ENCODE measurements around the gene ABCF1. TPM values are rescaled to one million over a fixed set of nuclear protein-coding genes. Genes with fewer than 3 reads are reported as not detected.

ABCF1 gene
- total and polyA plus RNA-seq, 2 of the 8 experiments (the other 6 are each of a cell fraction or from before 2014, with no cell fraction given): 48.8 to 123 TPM

DNA sequence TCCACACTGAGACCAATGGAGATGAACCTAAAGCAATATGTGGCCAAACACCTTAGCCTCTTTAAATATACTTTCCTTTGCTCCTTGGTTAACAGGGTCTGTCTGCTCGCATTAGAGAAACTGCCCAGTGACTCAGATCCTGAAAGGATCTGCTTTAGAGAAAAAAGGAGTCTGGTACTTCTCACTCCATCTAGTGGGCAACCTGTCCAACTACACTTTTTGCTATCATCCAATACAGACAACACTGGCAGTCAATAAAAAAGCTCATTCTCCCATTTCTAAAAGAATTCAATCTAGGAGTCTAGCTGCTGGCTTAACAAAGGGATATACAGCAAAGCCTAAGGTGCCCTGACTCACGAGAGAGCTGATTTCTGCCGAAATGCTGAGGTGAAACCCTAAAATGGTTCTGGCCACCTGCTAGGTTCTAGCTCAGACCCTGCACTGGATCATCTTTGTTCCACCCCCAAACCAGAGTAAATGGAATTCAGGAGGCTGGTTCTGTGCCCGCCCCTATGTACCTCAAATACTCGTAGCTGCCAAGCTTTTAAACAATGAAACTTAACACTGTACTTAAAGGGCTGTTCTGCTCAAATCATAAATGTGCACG lies 26.5 kb upstream of the ABCF1 start:
- Histone ChIP-seq H3K23ac (ENCODE audit: insufficient read length) (no peak overlapping the region), H3K9ac (replicated peaks in 1 of 4; ENCODE audit: extremely low read depth in 1 of 4, low read depth in 3 of 4, low read length in 3 of 4) (no peak overlapping the region), H2BK120ac (replicated peaks; ENCODE audit: low read depth, low read length) (no peak overlapping the region), H2BK15ac (ENCODE audit: low read length) (no peak overlapping the region), H4K8ac (ENCODE audit: extremely low read depth, insufficient read depth, low read length) (no peak overlapping the region), H3K14ac (ENCODE audit: insufficient read length) (no peak overlapping the region), H2AK5ac (ENCODE audit: low read depth, low read length) (no peak overlapping the region), H4K5ac (ENCODE audit: insufficient read length, low read depth, low read length) (no peak overlapping the region), H3K79me2 (ENCODE audit: control insufficient read depth in 1 of 2, insufficient read depth in 2 of 2, low read length in 2 of 2) (no peaks in the 10 kb centered on the region), H3K27ac (ENCODE audit: low read depth, low read length) (no peak overlapping the region), H3K36me3 (ENCODE audit: control insufficient read depth in 2 of 4, insufficient read depth in 4 of 4, low read length in 3 of 4) (peaks cover 5 to 18% (median 10%) of the 10 kb centered on the region in 4 experiments; a peak in 6 of 8 replicates), H3K4me3 (ENCODE audit: extremely low read depth in 1 of 4, insufficient read depth in 2 of 4, low read depth in 3 of 4, low read length in 4 of 4) (no peak overlapping the region), H3K23me2 (ENCODE audit: low read depth, low read length) (no peaks in the 10 kb centered on the region), H3K18ac (ENCODE audit: extremely low read depth, low read length) (no peak overlapping the region), H3K56ac (replicated peaks; ENCODE audit: insufficient read length, low read depth, low read length) (no peak overlapping the region), H2BK20ac (ENCODE audit: low read length) (no peak overlapping the region), H3K27me3 (replicated peaks in 1 of 4; ENCODE audit: control insufficient read depth in 3 of 4, extremely low read depth in 1 of 4, insufficient read depth in 3 of 4, low read length in 3 of 4) (no peaks in the 10 kb centered on the region), H2AFZ (ENCODE audit: low read length) (no peak overlapping the region), H3K4me2 (ENCODE audit: insufficient read depth in 1 of 2, low read depth in 2 of 2, low read length in 2 of 2) (no peak overlapping the region), H3K4ac (replicated peaks; ENCODE audit: insufficient read length, low read depth, low read length) (no peak overlapping the region), H3K4me1 (replicated peaks in 1 of 4; ENCODE audit: control insufficient read depth in 3 of 4, insufficient read depth in 4 of 4, low read length in 3 of 4) (no peaks in the 10 kb centered on the region), H4K20me1 (replicated peaks in 1 of 2; ENCODE audit: control insufficient read depth in 1 of 2, insufficient read depth in 2 of 2, low read length in 2 of 2) (peaks cover 2% of the 10 kb centered on the region in 2 experiments), H4K91ac (replicated peaks; ENCODE audit: insufficient read length, low read length) (no peak overlapping the region), H3K79me1 (ENCODE audit: low read depth, low read length) (no peaks in the 10 kb centered on the region), H2BK5ac (ENCODE audit: low read depth, low read length) (no peak overlapping the region), H3K9me3 (ENCODE audit: insufficient read depth in 2 of 2, low read depth in 1 of 2, low read length in 1 of 2) (no peaks in the 10 kb centered on the region), H2BK12ac (ENCODE audit: low read depth, low read length) (no peak overlapping the region)
- DNase-seq (ENCODE audit: low read depth in 1 of 2, low spot score in 2 of 2) (no peak), FAIRE-seq (peak; percentile 7)
- POLR2A ChIA-PET (ENCODE audit: partially characterized antibody): interaction anchor here (0.6 to 4.5 kb wide), 9 partner anchors 11 to 338 kb away, joined by 3 to 47 read pairs (median 3); partner anchors contain the start of genes ABCF1, GNL1 and PRR3
- CTCF ChIA-PET (ENCODE audit: partially characterized antibody): interaction anchor here (0.6 to 20.8 kb wide), 36 partner anchors 9 to 882 kb away, joined by 3 to 326 read pairs (median 4); partner anchors contain the start of genes GNL1, MRPS18B and PRR3
- TF ChIP-seq CTCF (IDR thresholded peaks at IDR 0.05; ENCODE audit: control extremely low read depth in 1 of 3, insufficient read depth in 1 of 3, low read depth in 1 of 3, low read length in 3 of 3): peak in 2 of 3 experiments; percentile 70 to 76; a peak in 3 of 4 replicates
- TF ChIP-seq MAFK (IDR thresholded peaks at IDR 0.05; ENCODE audit: low read depth, low read length): no peak
- no peak for TF ChIP-seq NANOG (IDR thresholded peaks at IDR 0.05; ENCODE audit: insufficient read depth, low read depth, low read length, poor library complexity, severe bottlenecking)
- TF ChIP-seq SIX5 (IDR thresholded peaks at IDR 0.05; ENCODE audit: low read depth, low read length): no peak
- peak; percentile 58 to 61 for TF ChIP-seq RAD21 (IDR thresholded peaks at IDR 0.05 in 1 of 2, conservative IDR thresholded peaks at IDR 0.05 in 1 of 2; ENCODE audit: low read depth in 2 of 2, low read length in 2 of 2)
- TF ChIP-seq CREB1 (IDR thresholded peaks at IDR 0.05): no peak
- TF ChIP-seq SIRT6 (IDR thresholded peaks at IDR 0.05; ENCODE audit: low read length): no peak
- no peak for TF ChIP-seq GTF2F1 (IDR thresholded peaks at IDR 0.05; ENCODE audit: borderline replicate concordance, low read depth, low read length)
- TF ChIP-seq CEBPB (IDR thresholded peaks at IDR 0.05; ENCODE audit: low read depth, low read length): no peak
- 72% methylated on average over 6 of the region's 6 CpGs; no CpG with 5 or more reads in 1 of the 2 experiments for WGBS, 2 experiments (ENCODE audit: extremely low coverage in 1 of 2, insufficient coverage in 1 of 2, insufficient read length in 1 of 2, insufficient replicate concordance in 2 of 2, low coverage in 1 of 2, low lambda C conversion rate in 2 of 2, missing lambda C conversion rate in 1 of 2)
